HG03521 (cell line): ENCODE data around the gene IL2RA.
"Not testable (repeated sequence)": the region's sequence is repeated elsewhere in the genome, so short reads cannot be mapped to it uniquely, and the experiment has no call there.

Source experiments
- ATAC-seq: cut with Tn5 transposase; IDR thresholded peaks from one replicate; pipeline ENCODE4 v1.9.1; 2021; ENCODE audit warnings: mild to moderate bottlenecking, moderate library complexity; ENCODE audit not compliant: unreplicated experiment

IL2RA gene

DNA sequence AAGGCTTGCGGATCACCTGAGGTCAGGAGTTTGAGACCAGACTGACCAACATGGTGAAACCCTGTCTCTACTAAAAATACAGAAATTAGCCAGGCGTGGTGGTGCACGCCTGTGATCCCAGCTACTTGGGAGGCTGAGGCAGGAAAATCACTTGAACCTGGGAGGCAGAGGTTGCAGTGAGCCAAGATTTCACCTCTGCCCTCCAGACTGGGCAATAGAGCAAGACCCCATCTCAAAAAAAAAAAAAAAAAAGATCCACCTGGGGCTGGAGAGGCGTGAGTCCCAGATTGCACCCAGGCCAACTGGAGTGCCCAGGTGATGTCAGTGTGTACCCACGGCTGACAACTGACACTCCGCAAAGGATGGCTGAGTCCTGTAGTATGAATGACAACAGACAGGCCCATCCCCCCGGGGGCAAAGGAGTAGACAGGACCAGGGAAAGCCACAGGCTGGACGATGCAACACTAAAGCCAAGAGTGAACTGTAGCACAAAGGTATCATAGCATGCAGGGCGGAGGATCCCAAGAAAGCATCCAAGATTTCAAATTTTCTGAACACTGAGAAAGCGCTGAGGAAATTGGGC, 99.7 kb downstream of the IL2RA start:
- not testable (repeated sequence) for ATAC-seq

DNA sequence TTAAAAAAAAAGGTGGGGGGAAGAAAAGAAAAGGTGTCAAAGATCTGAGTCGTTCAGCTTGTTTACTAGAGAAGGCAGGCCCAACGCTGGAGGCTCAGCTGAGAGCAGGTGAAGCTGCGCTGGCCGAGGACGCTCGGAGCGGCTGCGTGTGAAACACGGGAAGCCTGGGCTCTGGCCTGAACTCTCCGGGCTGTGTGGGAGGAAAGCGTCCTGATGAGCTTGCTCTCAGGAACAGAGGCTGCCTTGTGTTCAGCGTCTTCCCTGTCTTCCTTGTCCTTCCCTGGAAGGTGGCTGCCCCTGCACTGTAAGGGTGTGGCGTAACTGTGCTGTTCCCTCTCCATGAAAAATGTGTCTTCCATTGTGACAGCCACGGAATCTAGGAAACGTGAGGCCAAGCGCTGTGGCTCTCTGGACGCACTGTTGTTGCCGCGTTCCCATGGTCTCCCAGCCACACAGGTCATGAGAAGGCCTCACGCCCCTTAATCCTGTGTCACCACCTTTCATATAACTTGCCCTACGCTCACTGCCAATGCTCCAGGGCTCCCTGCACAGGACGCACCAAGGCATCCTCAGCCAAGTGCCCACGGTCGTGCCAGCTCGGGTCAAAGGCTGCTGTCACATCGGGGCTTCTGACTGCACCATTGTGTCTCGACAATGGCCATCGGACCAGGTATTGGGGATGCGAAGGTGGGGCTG, 100.6 kb downstream of the IL2RA start:
- ATAC-seq: no peak

DNA sequence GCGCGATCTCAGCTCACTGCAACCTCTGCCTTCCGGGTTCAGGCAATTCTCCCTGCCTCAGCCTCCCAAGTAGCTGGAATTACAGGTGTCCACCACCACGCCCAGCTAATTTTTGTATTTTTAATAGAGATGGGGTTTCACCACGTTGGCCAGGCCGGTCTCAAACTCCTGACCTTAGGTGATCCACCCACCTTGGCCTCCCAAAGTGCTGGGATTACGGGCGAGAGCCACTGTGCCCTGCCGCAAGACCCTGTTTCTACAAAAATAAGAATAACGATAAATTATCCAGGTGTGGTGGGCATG, 101.2 kb downstream of the IL2RA start:
- ATAC-seq: not testable (repeated sequence)
